NCI-H2227 (cell line): ENCODE results near the gene DRAXIN.

Experiments
- DNase-seq: peaks from one replicate; lab custom pipeline; 2025; ENCODE audit not compliant: unreplicated experiment; lab: John Stamatoyannopoulos, UW

DRAXIN gene, protein sequence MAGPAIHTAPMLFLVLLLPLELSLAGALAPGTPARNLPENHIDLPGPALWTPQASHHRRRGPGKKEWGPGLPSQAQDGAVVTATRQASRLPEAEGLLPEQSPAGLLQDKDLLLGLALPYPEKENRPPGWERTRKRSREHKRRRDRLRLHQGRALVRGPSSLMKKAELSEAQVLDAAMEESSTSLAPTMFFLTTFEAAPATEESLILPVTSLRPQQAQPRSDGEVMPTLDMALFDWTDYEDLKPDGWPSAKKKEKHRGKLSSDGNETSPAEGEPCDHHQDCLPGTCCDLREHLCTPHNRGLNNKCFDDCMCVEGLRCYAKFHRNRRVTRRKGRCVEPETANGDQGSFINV

GRCh38 chr1:11691302-11691914 is at the start of gene DRAXIN:
Gene DRAXIN, plus strand, starts transcription at chr1:11691710. Its CDS starts 14,549 bp downstream, at chr1:11706259.
- peak; percentile 74 for DNase-seq

- DNase-seq: no peak
Observed at GRCh38 chr1:11641776-11642305, 49.7 kb upstream of the DRAXIN start.

GRCh38 chr1:11642418-11643017 is 49.0 kb upstream of the DRAXIN start:
- peak; percentile 82 for DNase-seq

GRCh38 chr1:11643782-11644181 is 47.7 kb upstream of the DRAXIN start:
- no peak for DNase-seq

DNA sequence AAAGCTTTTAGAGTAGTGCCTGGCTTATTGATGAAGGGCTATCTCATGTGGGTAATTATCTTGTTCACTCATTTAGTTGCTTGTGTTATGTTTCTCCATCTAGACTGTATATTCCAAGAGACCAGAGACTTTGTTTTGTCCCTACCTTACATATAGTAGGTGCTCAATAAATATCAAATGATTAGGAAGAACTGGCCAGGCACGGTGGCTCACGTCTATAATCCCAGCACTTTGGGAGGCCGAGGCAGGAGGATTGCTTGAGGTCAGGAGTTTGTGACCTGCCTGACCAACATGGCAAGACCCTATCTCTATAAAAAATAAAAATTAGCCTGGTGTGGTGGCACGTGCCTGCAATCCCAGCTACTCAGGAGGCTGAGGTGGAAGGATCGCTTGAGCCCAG is 46.2 kb upstream of the DRAXIN start:
- DNase-seq: no peak

DNA sequence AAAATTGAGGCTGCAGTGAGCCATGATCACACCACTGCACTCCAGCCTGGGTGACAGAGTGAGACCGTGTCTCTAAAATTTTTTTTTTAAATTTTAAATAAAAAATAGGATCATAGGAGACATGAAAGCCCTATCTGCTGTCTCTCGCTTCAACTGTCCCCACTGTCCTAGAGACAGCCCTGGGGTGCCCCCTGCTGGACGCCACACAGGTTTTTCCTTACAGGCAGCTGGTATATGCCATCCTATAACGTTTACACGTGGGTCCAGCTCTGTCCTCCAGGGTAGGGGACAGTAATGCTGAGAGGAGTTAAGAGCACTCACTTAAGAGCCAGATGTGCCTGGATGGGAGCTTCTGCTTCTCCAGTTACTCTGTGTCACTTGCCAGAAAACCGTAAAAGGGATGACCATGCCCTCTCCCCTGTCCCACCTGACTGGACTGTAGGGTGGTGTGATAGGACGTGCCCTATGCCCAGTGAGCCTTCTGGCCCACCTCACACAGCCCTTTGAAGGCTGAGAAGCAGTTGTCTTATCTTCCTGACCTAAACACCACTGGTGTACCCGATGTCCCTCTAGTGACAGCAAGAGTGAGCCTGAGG is 45.7 kb upstream of the DRAXIN start:
- peak; percentile 87 for DNase-seq

DNA sequence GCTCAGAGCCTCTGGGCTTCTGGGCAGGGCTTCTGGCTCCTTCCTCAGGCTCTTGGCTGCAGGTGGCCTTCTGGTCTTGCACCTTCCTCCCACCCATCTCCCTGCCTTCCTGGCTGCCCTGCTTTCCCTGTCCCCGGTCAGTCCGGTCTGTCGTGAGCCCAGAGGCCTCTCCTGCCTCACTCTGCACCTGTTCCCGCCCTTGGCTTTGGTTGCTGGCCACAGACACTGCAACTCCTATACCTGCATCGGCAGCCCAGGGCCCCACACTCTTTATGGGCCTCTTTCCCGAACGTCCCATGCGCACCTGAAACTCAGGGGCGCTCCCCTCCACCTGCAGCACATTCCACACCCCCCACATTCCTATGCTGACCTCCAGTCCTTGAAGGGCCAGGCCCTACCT is 45.2 kb upstream of the DRAXIN start:
- DNase-seq: no peak

GRCh38 chr1:11647333-11647732 is 44.2 kb upstream of the DRAXIN start:
- no peak for DNase-seq

GRCh38 chr1:11648039-11648438 is 43.5 kb upstream of the DRAXIN start:
- no peak for DNase-seq

- no peak for DNase-seq
Observed at GRCh38 chr1:11648732-11649158, 42.8 kb upstream of the DRAXIN start.

DNA sequence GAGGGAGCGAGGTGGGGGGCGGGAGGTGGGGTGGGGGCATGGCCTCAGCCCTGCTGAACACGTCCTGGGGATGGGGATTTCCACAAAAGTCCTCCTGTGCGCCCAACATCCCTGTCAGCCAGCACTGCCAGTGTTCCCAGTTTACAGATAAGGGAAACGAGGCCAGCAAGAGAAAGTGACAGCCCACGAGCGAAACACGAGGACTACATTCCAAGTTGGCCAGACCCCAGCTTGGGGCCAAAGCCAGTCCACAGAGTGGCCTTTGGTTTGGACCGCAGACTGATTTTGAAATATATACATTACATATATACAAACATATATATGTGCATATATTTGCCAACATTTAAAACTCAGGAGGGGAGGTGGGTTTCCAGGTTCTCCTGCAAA is 42.3 kb upstream of the DRAXIN start:
- DNase-seq: no peak

DNA sequence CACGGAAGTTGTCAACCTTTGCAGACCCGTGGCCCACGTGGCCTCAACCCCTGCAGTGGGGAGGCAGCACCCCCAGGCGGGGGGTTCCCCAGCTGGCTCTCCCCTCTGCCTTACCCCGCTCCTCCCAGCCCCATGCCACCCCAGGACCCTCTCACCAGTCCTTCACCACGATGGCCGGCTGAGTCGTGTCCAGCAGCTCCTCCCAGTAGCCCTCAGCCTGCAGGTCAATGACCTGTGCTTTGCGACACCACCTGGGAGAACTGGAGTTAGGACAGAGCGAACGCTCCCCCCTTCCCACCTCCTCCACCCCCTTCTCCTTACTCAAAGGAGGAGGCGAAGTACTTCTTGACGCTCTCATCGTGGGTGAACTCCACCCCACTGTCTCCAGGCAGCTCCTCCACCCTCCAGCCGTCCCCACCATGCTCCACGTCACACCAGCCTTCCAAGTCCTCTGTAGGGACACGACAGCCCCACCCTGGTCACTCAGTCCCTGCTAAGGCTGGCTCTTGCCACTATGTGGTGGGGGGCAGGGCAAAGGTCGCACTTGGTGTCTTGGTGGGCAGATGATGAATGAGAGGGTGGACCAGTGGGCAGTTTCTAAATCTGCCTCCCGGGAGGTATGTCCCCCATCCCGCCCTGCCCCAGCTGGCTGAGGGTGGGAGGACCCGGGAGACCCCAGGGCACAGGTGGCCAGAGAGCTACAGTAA is 41.7 kb upstream of the DRAXIN start:
- no peak for DNase-seq

- no peak for DNase-seq
Observed at GRCh38 chr1:11650331-11650991, 41.0 kb upstream of the DRAXIN start.

DNA sequence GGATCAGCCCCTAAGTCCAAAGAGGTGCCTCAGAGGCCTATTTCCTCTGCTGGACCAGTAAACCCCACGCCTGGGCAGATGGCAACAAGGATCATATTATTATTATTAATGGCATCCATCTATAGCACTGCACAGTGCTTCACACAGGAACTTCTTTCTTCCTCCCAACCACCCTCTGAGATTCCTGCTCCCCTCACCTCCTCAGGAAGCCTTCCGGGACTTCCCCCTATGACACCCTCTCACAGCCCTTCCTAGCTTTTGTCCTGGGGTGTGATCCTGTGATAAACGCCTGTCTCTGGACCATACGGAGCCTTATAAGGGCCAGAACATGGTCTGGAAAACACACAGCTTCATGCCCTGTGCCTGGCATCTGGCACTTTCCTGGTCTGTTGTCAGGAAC is 40.5 kb upstream of the DRAXIN start:
- no peak for DNase-seq

DNA sequence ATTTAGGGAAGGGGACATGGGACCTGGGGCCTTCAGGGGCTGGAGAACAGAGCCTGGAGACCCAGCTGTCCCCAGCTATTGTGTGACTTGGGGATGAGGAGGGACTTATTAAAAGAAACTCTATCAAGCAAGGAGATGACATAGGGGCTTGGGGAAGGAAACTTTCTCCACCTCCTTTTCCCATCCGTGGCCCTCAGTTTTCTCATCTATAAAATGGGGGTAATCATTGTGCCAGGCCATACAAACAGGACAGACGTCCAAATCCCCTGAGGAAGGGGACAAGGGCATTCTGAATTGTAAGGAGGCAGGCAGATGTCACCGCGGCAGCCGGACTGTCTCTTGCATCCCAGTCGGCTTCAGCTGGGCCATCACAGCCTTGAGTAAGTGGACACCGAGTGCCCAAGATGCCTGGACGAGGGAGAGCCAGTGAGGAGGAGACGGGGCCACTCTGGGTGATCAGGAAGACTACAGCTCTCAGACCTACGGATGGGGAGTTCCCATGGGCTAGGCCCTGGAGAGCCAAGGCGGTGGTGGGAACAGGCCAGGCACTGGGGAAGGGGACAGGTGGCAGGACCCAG is 39.2 kb upstream of the DRAXIN start:
- DNase-seq: no peak

DNA sequence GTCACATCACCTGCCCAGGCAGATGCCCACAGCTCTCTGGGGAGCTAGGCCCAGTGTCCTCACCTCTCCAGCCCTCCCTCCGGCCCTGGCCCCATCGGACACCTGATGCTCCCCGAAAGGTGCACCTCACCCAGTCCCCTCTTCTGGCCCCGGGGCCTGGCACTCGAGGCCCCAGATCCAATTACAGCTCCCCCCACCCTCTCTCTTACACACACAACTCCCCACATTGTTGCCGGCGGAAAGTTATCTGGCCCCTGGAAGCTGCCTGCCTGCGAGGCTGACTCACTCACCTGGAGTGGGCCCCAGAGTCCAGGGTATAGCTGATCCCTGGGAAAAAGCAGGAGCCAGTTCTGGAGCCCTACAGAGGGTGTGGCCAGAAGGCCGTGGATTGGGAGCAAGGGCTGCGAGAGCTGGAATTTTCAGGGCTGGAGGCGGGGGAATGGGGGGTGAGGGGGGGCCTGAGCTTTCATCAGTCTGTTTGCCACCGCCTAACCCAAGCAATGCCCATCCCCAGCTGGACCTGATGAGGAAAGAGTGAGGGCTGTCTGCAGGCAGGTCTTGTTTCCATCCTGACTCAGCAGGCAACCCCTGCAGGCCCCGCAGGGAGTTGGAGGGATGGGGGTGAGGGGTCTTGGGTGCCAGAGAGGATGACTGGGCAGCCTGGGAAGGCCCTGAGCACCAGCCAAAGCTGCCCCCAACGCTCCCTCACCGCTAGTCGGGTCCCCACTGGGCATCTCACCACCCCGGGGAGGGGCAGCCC is 38.2 kb upstream of the DRAXIN start:
- no peak for DNase-seq

- DNase-seq: no peak
Observed at GRCh38 chr1:11653861-11654136, 37.7 kb upstream of the DRAXIN start.

- peak; percentile 66 for DNase-seq
Observed at GRCh38 chr1:11654137-11654938, 37.2 kb upstream of the DRAXIN start, which contains the start of the genes FBXO2 and FBXO44. Gene FBXO2, minus strand, starts transcription at chr1:11654429. Its CDS starts 89 bp downstream, at chr1:11654340. Gene FBXO44, plus strand, starts transcription at chr1:11654877. Its CDS starts 959 bp downstream, at chr1:11655836.
